H1 (cell line): Measurements from ENCODE around the gene POU4F1. TPM values are rescaled to one million over a fixed set of nuclear protein-coding genes. Genes with fewer than 3 reads are reported as not detected.

Experiments used
- CTCF ChIA-PET: fragments of 300-600 bp; sonication (Branson Sonifier 250); formaldehyde crosslinking; loops from one replicate; lab custom pipeline; 2021; ENCODE audit not compliant: partially characterized antibody; lab: Charles Lee
- POLR2A ChIA-PET: fragments of 300-600 bp; sonication (Branson Sonifier 250); formaldehyde crosslinking; loops from one replicate; lab custom pipeline; 2021; ENCODE audit warnings: inconsistent platforms; ENCODE audit not compliant: partially characterized antibody; lab: Charles Lee
- DNase-seq, 2 experiments: peaks; one replicate each; pipeline versions ENCODE4 v3.0.0 to v3.0.0-alpha.2; 2010 to 2022; ENCODE audit warnings: low spot score in 2 of 2, low read depth in 1 of 2, mixed read lengths in 1 of 2
- FAIRE-seq: peaks from 2 replicates; lab custom pipeline; 2011; peaks lifted over from hg19 to GRCh38; lab: Jason Lieb, UNC
- H2AFZ ChIP-seq: 2 replicates; pipeline ENCODE4 v1.8.1; 2012; ENCODE audit warnings: low read length, inconsistent platforms
- H2AK5ac ChIP-seq: 2 replicates; pipeline ENCODE4 v1.6.1; 2013; ENCODE audit warnings: low read depth, low read length
- H2BK120ac ChIP-seq: replicated peaks from 2 replicates; pipeline ENCODE3; 2013; ENCODE audit warnings: low read depth, low read length, inconsistent platforms
- H2BK12ac ChIP-seq: 2 replicates; pipeline ENCODE4 v1.6.1; 2013; ENCODE audit warnings: low read depth, low read length
- H2BK15ac ChIP-seq: 2 replicates; pipeline ENCODE4 v1.6.1; 2013; ENCODE audit warnings: low read length
- H2BK20ac ChIP-seq: 2 replicates; pipeline ENCODE4 v1.6.1; 2013; ENCODE audit warnings: low read length
- H2BK5ac ChIP-seq: 2 replicates; pipeline ENCODE4 v1.6.1; 2013; ENCODE audit warnings: low read depth, low read length
- H3K14ac ChIP-seq: 2 replicates; pipeline ENCODE4 v1.6.1; 2013; ENCODE audit warnings: inconsistent platforms; ENCODE audit not compliant: insufficient read length
- H3K18ac ChIP-seq: 2 replicates; pipeline ENCODE4 v1.6.1; 2013; ENCODE audit warnings: low read length; ENCODE audit errors: extremely low read depth
- H3K23ac ChIP-seq: 2 replicates; pipeline ENCODE4 v1.6.1; 2013; ENCODE audit warnings: inconsistent platforms; ENCODE audit not compliant: insufficient read length
- H3K23me2 ChIP-seq: 2 replicates; pipeline ENCODE4 v1.6.1; 2013; ENCODE audit warnings: low read depth, low read length
- H3K27ac ChIP-seq: 2 replicates; pipeline ENCODE4 v1.6.1; 2011; ENCODE audit warnings: low read depth, low read length, inconsistent platforms
- H3K27me3 ChIP-seq, 4 experiments: replicated peaks in 1 of 4; 1 replicate in 1 of 4; 2 replicates in 3 of 4; pipeline versions ENCODE4 v1.6.1 to v1.8.1; 2011 to 2013; ENCODE audit warnings: low read length in 3 of 4, mild to moderate bottlenecking in 3 of 4, inconsistent platforms in 2 of 4, mixed read lengths in 2 of 4, moderate library complexity in 1 of 4; ENCODE audit not compliant: control insufficient read depth in 3 of 4, insufficient read depth in 3 of 4; ENCODE audit errors: extremely low read depth in 1 of 4
- H3K36me3 ChIP-seq, 4 experiments: 2 replicates each; pipeline versions ENCODE4 v1.6.1 to v1.8.1; 2011 to 2013; ENCODE audit warnings: mild to moderate bottlenecking in 4 of 4, low read length in 3 of 4, moderate library complexity in 2 of 4, control low read depth in 1 of 4, inconsistent platforms in 1 of 4; ENCODE audit not compliant: insufficient read depth in 4 of 4, control insufficient read depth in 2 of 4
- H3K4ac ChIP-seq: replicated peaks from 2 replicates; pipeline ENCODE3; 2013; ENCODE audit warnings: low read length, low read depth, mixed read lengths, inconsistent platforms; ENCODE audit not compliant: insufficient read length
- H3K4me1 ChIP-seq, 4 experiments: replicated peaks in 1 of 4; 1 replicate in 1 of 4; 2 replicates in 3 of 4; pipeline versions ENCODE4 v1.6.1 to v1.8.1; 2011 to 2013; ENCODE audit warnings: low read length in 3 of 4, inconsistent platforms in 2 of 4, mixed read lengths in 1 of 4; ENCODE audit not compliant: insufficient read depth in 4 of 4, control insufficient read depth in 3 of 4
- H3K4me2 ChIP-seq, 2 experiments: 2 replicates each; pipeline versions ENCODE4 v1.6.1 to v1.8.1; 2011 to 2013; ENCODE audit warnings: low read depth in 2 of 2, low read length in 2 of 2, control low read depth in 1 of 2, inconsistent platforms in 1 of 2, mild to moderate bottlenecking in 1 of 2; ENCODE audit not compliant: insufficient read depth in 1 of 2
- H3K4me3 ChIP-seq, 4 experiments: fragments of 200-600, 300-600 bp in 1 of 4; sonication (generic), shearing (Covaris generic), sonication (Bioruptor Twin) in 1 of 4; 2 replicates each; pipeline versions ENCODE4 v1.5.1 to v1.8.1; 2011 to 2016; ENCODE audit warnings: low read length in 4 of 4, low read depth in 3 of 4, control low read depth in 2 of 4, inconsistent platforms in 2 of 4, mild to moderate bottlenecking in 2 of 4, mixed read lengths in 1 of 4, moderate library complexity in 1 of 4; ENCODE audit not compliant: insufficient read depth in 2 of 4; ENCODE audit errors: extremely low read depth in 1 of 4
- H3K56ac ChIP-seq: replicated peaks from 2 replicates; pipeline ENCODE3; 2013; ENCODE audit warnings: low read depth, mild to moderate bottlenecking, mixed read lengths, low read length, inconsistent platforms; ENCODE audit not compliant: insufficient read length
- H3K79me1 ChIP-seq: 2 replicates; pipeline ENCODE4 v1.6.1; 2013; ENCODE audit warnings: low read depth, low read length, control low read depth
- H3K79me2 ChIP-seq, 2 experiments: 2 replicates each; pipeline versions ENCODE4 v1.6.1 to v1.8.1; 2012 to 2013; ENCODE audit warnings: low read length in 2 of 2, mild to moderate bottlenecking in 2 of 2, inconsistent platforms in 1 of 2; ENCODE audit not compliant: insufficient read depth in 2 of 2, control insufficient read depth in 1 of 2
- H3K9ac ChIP-seq, 4 experiments: replicated peaks in 1 of 4; 1 replicate in 1 of 4; 2 replicates in 3 of 4; pipeline versions ENCODE4 v1.6.1 to v1.8.1; 2011 to 2013; ENCODE audit warnings: low read depth in 3 of 4, low read length in 3 of 4, control low read depth in 2 of 4, mild to moderate bottlenecking in 2 of 4, moderate library complexity in 2 of 4, inconsistent platforms in 1 of 4; ENCODE audit errors: extremely low read depth in 1 of 4
- H3K9me3 ChIP-seq, 2 experiments: 2 replicates each; pipeline versions ENCODE4 v1.6.1 to v1.8.1; 2012 to 2013; ENCODE audit warnings: mild to moderate bottlenecking in 2 of 2, moderate library complexity in 2 of 2, control low read depth in 1 of 2, inconsistent platforms in 1 of 2, low read depth in 1 of 2, low read length in 1 of 2, mixed read lengths in 1 of 2; ENCODE audit not compliant: insufficient read depth in 2 of 2
- H4K20me1 ChIP-seq, 2 experiments: replicated peaks in 1 of 2; 2 replicates each; pipeline versions ENCODE3 to v1.8.1; 2011 to 2013; ENCODE audit warnings: inconsistent platforms in 2 of 2, low read length in 2 of 2, mild to moderate bottlenecking in 1 of 2; ENCODE audit not compliant: insufficient read depth in 2 of 2, control insufficient read depth in 1 of 2
- H4K5ac ChIP-seq: 2 replicates; pipeline ENCODE4 v1.6.1; 2013; ENCODE audit warnings: low read length, low read depth, mixed read lengths, inconsistent platforms; ENCODE audit not compliant: insufficient read length
- H4K8ac ChIP-seq: 2 replicates; pipeline ENCODE4 v1.8.0; 2013; ENCODE audit warnings: mild to moderate bottlenecking, moderate library complexity, low read length, inconsistent platforms; ENCODE audit not compliant: insufficient read depth; ENCODE audit errors: extremely low read depth
- H4K91ac ChIP-seq: replicated peaks from 2 replicates; pipeline ENCODE3; 2013; ENCODE audit warnings: low read length, mixed read lengths, inconsistent platforms; ENCODE audit not compliant: insufficient read length
- BCL11A ChIP-seq, 2 experiments: IDR thresholded peaks; one replicate each; pipeline ENCODE4 v1.6.1; 2011; ENCODE audit warnings: low read depth in 2 of 2, low read length in 2 of 2, mild to moderate bottlenecking in 2 of 2
- EGR1 ChIP-seq: IDR thresholded peaks from 2 replicates; pipeline ENCODE4 v1.6.1; 2011; ENCODE audit warnings: low read depth, low read length, borderline replicate concordance
- GTF2F1 ChIP-seq: IDR thresholded peaks from 2 replicates; pipeline ENCODE4 v1.6.1; 2012; ENCODE audit warnings: low read depth, low read length, improper control_type of control experiment, borderline replicate concordance
- JUND ChIP-seq: IDR thresholded peaks from 2 replicates; pipeline ENCODE4 v1.6.1; 2011; ENCODE audit warnings: mild to moderate bottlenecking, improper control_type of control experiment, low read length
- MAFK ChIP-seq: IDR thresholded peaks from 2 replicates; pipeline ENCODE4 v1.6.1; 2012; ENCODE audit warnings: low read depth, mild to moderate bottlenecking, improper control_type of control experiment, low read length
- RNF2 ChIP-seq: fragments of 200-900, 300-1000 bp; sonication (generic); IDR thresholded peaks from 2 replicates; pipeline ENCODE4 v1.7.1; 2016; ENCODE audit warnings: borderline replicate concordance, low read depth, mild to moderate bottlenecking, antibody characterized with exemption, low read length; ENCODE audit not compliant: poor library complexity, severe bottlenecking; ENCODE audit errors: missing control alignments
- RXRA ChIP-seq: IDR thresholded peaks from 2 replicates; pipeline ENCODE4 v1.6.1; 2011; ENCODE audit warnings: low read depth, mild to moderate bottlenecking, low read length, moderate library complexity; ENCODE audit not compliant: insufficient read depth
- WGBS, 2 experiments: shearing (Covaris generic) in 1 of 2; methylation state at CpG; one replicate each; pipeline versions ENCODE4 v1.1.6 to v1.1.7; 2013 to 2015; ENCODE audit warnings: low lambda C conversion rate in 2 of 2, mixed read lengths in 2 of 2, inconsistent platforms in 1 of 2, low coverage in 1 of 2, missing lambda C conversion rate in 1 of 2; ENCODE audit not compliant: insufficient replicate concordance in 2 of 2, insufficient coverage in 1 of 2, insufficient read length in 1 of 2; ENCODE audit errors: extremely low coverage in 1 of 2, missing lambda C conversion rate in 1 of 2; 5-methylcytosine and 5-hydroxymethylcytosine counted together
- polyA plus RNA-seq, 7 experiments: library from polyadenylated mRNA; depleted of rRNA in 3 of 7; stranded (reverse) in 5 of 7; unstranded in 2 of 7; fragments of >200 nt in 5 of 7; fragments of 200-250 nt in 2 of 7; gene quantifications; 1 replicate in 5 of 7; 2 replicates in 1 of 7; 4 replicates in 1 of 7; pipeline versions ENCODE4 v1.2.1 to v1.2.3, GENCODE V29; 2011 to 2013; ENCODE audit warnings: missing spikeins in 2 of 7, mixed read lengths in 2 of 7
- total RNA-seq: library from RNA; stranded (reverse); fragmentation: NEBNext Ultra II Directional; extraction: Animal tissue kit (Norgen Biotek cat#: 25700); gene quantifications from 2 replicates; pipeline ENCODE4 v1.2.1, GENCODE V29; 2021
- TF ChIP-seq, protein P1 (sequence below): IDR thresholded peaks from 2 replicates; pipeline ENCODE4 v1.6.1; 2012; ENCODE audit warnings: inconsistent platforms

POU4F1 gene
- total and polyA plus RNA-seq, 2 of the 8 experiments (the other 6 are each of a cell fraction or from before 2014, with no cell fraction given): 0.09 to 0.32 TPM

DNA sequence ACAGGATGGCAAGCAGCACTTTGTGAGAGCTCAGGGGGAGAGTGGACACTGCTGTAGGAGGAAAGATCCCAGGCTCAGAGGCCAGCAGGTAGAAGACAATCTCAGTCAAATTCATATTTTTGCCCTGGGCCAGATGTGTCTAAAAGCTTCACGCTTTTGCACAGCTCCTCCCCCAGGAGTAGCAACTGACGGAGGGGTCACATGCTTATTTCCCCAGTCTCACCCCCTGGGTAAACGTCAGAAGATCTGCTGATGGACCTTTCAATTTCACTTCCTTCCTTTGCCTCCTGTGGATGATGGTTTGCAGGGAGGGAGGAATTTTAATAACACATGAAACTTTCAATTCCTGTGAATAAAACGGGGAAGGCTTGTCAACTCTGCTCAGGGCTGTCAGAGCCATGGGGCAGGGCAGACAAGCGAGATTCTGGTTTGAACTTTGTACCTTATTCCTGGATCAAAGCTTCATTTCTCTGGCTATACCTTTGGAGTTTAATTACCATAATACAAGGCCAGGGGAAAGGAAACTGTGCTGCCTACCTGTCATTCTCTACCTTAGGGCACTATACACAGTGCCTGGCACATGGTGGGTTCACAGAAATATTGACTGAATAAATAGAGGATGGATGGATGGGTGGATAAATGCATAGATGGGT is 41.0 kb downstream of the POU4F1 start:
- Histone ChIP-seq H2BK20ac (no peak overlapping the region), H4K91ac (no peak overlapping the region), H3K79me2 (no peaks in the 10 kb centered on the region), H3K79me1 (no peaks in the 10 kb centered on the region), H2AFZ (no peak overlapping the region), H2AK5ac (no peak overlapping the region), H3K23me2 (no peaks in the 10 kb centered on the region), H3K4me3 (no peak overlapping the region), H3K14ac (no peak overlapping the region), H2BK120ac (no peak overlapping the region), H4K5ac (no peak overlapping the region), H4K20me1 (no peaks in the 10 kb centered on the region), H3K27ac (no peak overlapping the region)
- no peak for FAIRE-seq
- WGBS, 2 experiments: 76% methylated on average over 5 of the region's 5 CpGs; no CpG with 5 or more reads in 1 of the 2 experiments
- CTCF ChIA-PET: no interaction called here
- TF ChIP-seq, protein P1, sequence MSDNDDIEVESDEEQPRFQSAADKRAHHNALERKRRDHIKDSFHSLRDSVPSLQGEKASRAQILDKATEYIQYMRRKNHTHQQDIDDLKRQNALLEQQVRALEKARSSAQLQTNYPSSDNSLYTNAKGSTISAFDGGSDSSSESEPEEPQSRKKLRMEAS: no peak
- no peak for TF ChIP-seq RXRA
- TF ChIP-seq MAFK: no peak
- no peak for TF ChIP-seq RNF2
- TF ChIP-seq BCL11A (IDR thresholded peaks at IDR 0.05; ENCODE audit: low read depth in 2 of 2, low read length in 2 of 2): no peak
- TF ChIP-seq EGR1: no peak
- TF ChIP-seq JUND: no peak
- no peak for TF ChIP-seq GTF2F1
- TF ChIP-seq, all 59 proteins: peak for 0
- H3K9ac ChIP-seq: no peak overlapping the region
- H2BK5ac ChIP-seq: no peak overlapping the region
- POLR2A ChIA-PET: no interaction called here
- H3K4ac ChIP-seq: no peak overlapping the region
- H3K23ac ChIP-seq: no peak overlapping the region
- H3K4me2 ChIP-seq: no peak overlapping the region
- no peak overlapping the region for H2BK12ac ChIP-seq
- H3K56ac ChIP-seq: no peak overlapping the region
- H4K8ac ChIP-seq: no peak overlapping the region
- no peaks in the 10 kb centered on the region for H3K27me3 ChIP-seq
- H2BK15ac ChIP-seq: no peak overlapping the region
- H3K36me3 ChIP-seq: no peaks in the 10 kb centered on the region
- no peaks in the 10 kb centered on the region for H3K9me3 ChIP-seq
- DNase-seq: no peak
- H3K18ac ChIP-seq: no peak overlapping the region
- H3K4me1 ChIP-seq: no peaks in the 10 kb centered on the region
